ENCODE results near the gene HS1BP3.

HS1BP3 gene

GRCh38 chr2:20682167-20682920 lies 31.4 kb upstream of the HS1BP3 start:
- peaks cover 3% of the 10 kb centered on the region for H3K36me3 ChIP-seq (ENCODE audit: control insufficient read depth, insufficient read depth, low read length)
- H3K9ac ChIP-seq (ENCODE audit: low read depth, low read length): no peak overlapping the region
- H3K9me3 ChIP-seq (ENCODE audit: control insufficient read depth, insufficient read depth, low read length): no peaks in the 10 kb centered on the region
- no peaks in the 10 kb centered on the region for H3K27me3 ChIP-seq (ENCODE audit: control insufficient read depth, insufficient read depth, low read length)
- no peak overlapping the region for H3K4me3 ChIP-seq (ENCODE audit: low read depth, low read length)
- no peaks in the 10 kb centered on the region for H3K4me1 ChIP-seq (ENCODE audit: control insufficient read depth, insufficient read depth, low read length)

- peaks cover 3% of the 10 kb centered on the region for H3K36me3 ChIP-seq (ENCODE audit: control insufficient read depth, insufficient read depth, low read length)
These were observed 30.0 kb upstream of the HS1BP3 start for GRCh38 chr2:20680744-20681375.

GRCh38 chr2:20678780-20679179 lies 27.9 kb upstream of the HS1BP3 start:
- Histone ChIP-seq H3K4me3 (ENCODE audit: low read depth, low read length) (no peak overlapping the region), H3K4me1 (ENCODE audit: control insufficient read depth, insufficient read depth, low read length) (peaks cover 5% of the 10 kb centered on the region), H3K9me3 (ENCODE audit: control insufficient read depth, insufficient read depth, low read length) (no peaks in the 10 kb centered on the region), H3K36me3 (ENCODE audit: control insufficient read depth, insufficient read depth, low read length) (peaks cover 3% of the 10 kb centered on the region), H3K9ac (ENCODE audit: low read depth, low read length) (no peak overlapping the region), H3K27me3 (ENCODE audit: control insufficient read depth, insufficient read depth, low read length) (peaks cover 3% of the 10 kb centered on the region)

More at GRCh38 chr2:20680744-20681375, 30.0 kb upstream of the HS1BP3 start:
- Histone ChIP-seq H3K4me1 (ENCODE audit: control insufficient read depth, insufficient read depth, low read length) (peaks cover 2% of the 10 kb centered on the region), H3K27me3 (ENCODE audit: control insufficient read depth, insufficient read depth, low read length) (no peaks in the 10 kb centered on the region), H3K9ac (ENCODE audit: low read depth, low read length) (no peak overlapping the region), H3K9me3 (ENCODE audit: control insufficient read depth, insufficient read depth, low read length) (no peaks in the 10 kb centered on the region), H3K4me3 (ENCODE audit: low read depth, low read length) (no peak overlapping the region)

GRCh38 chr2:20678086-20678395 lies 27.1 kb upstream of the HS1BP3 start:
- H3K9me3 ChIP-seq (ENCODE audit: control insufficient read depth, insufficient read depth, low read length): no peaks in the 10 kb centered on the region
- H3K9ac ChIP-seq (ENCODE audit: low read depth, low read length): no peak overlapping the region
- peaks cover 3% of the 10 kb centered on the region for H3K36me3 ChIP-seq (ENCODE audit: control insufficient read depth, insufficient read depth, low read length)
- H3K4me3 ChIP-seq (ENCODE audit: low read depth, low read length): no peak overlapping the region
- peaks cover 8% of the 10 kb centered on the region for H3K4me1 ChIP-seq (ENCODE audit: control insufficient read depth, insufficient read depth, low read length)
- H3K27me3 ChIP-seq (ENCODE audit: control insufficient read depth, insufficient read depth, low read length): peaks cover 3% of the 10 kb centered on the region

GRCh38 chr2:20677301-20678085 lies 26.6 kb upstream of the HS1BP3 start:
- H3K36me3 ChIP-seq (ENCODE audit: control insufficient read depth, insufficient read depth, low read length): peaks cover 3% of the 10 kb centered on the region
- H3K9ac ChIP-seq (ENCODE audit: low read depth, low read length): no peak overlapping the region
- H3K27me3 ChIP-seq (ENCODE audit: control insufficient read depth, insufficient read depth, low read length): peaks cover 3% of the 10 kb centered on the region
- H3K9me3 ChIP-seq (ENCODE audit: control insufficient read depth, insufficient read depth, low read length): no peaks in the 10 kb centered on the region
- H3K4me1 ChIP-seq (ENCODE audit: control insufficient read depth, insufficient read depth, low read length): peaks cover 12% of the 10 kb centered on the region
- no peak overlapping the region for H3K4me3 ChIP-seq (ENCODE audit: low read depth, low read length)

GRCh38 chr2:20676353-20677215 lies 25.7 kb upstream of the HS1BP3 start:
- Histone ChIP-seq H3K9me3 (ENCODE audit: control insufficient read depth, insufficient read depth, low read length) (no peaks in the 10 kb centered on the region), H3K4me1 (ENCODE audit: control insufficient read depth, insufficient read depth, low read length) (peaks cover 15% of the 10 kb centered on the region), H3K9ac (ENCODE audit: low read depth, low read length) (no peak overlapping the region), H3K27me3 (ENCODE audit: control insufficient read depth, insufficient read depth, low read length) (peaks cover 5% of the 10 kb centered on the region), H3K36me3 (ENCODE audit: control insufficient read depth, insufficient read depth, low read length) (peaks cover 3% of the 10 kb centered on the region), H3K4me3 (ENCODE audit: low read depth, low read length) (no peak overlapping the region)

- Histone ChIP-seq H3K27me3 (ENCODE audit: control insufficient read depth, insufficient read depth, low read length) (peaks cover 11% of the 10 kb centered on the region), H3K36me3 (ENCODE audit: control insufficient read depth, insufficient read depth, low read length) (peaks cover 3% of the 10 kb centered on the region), H3K9me3 (ENCODE audit: control insufficient read depth, insufficient read depth, low read length) (no peaks in the 10 kb centered on the region), H3K9ac (ENCODE audit: low read depth, low read length) (no peak overlapping the region), H3K4me1 (ENCODE audit: control insufficient read depth, insufficient read depth, low read length) (peaks cover 15% of the 10 kb centered on the region), H3K4me3 (ENCODE audit: low read depth, low read length) (no peak overlapping the region)
These were observed 24.9 kb upstream of the HS1BP3 start for GRCh38 chr2:20675701-20676352.

GRCh38 chr2:20674974-20675679 lies 24.2 kb upstream of the HS1BP3 start:
- H3K36me3 ChIP-seq (ENCODE audit: control insufficient read depth, insufficient read depth, low read length): no peaks in the 10 kb centered on the region
- peaks cover 15% of the 10 kb centered on the region for H3K4me1 ChIP-seq (ENCODE audit: control insufficient read depth, insufficient read depth, low read length)
- no peaks in the 10 kb centered on the region for H3K9me3 ChIP-seq (ENCODE audit: control insufficient read depth, insufficient read depth, low read length)
- no peak overlapping the region for H3K9ac ChIP-seq (ENCODE audit: low read depth, low read length)
- peaks cover 14% of the 10 kb centered on the region for H3K27me3 ChIP-seq (ENCODE audit: control insufficient read depth, insufficient read depth, low read length)
- H3K4me3 ChIP-seq (ENCODE audit: low read depth, low read length): no peak overlapping the region

- Histone ChIP-seq H3K9me3 (ENCODE audit: control insufficient read depth, insufficient read depth, low read length) (no peaks in the 10 kb centered on the region), H3K27me3 (ENCODE audit: control insufficient read depth, insufficient read depth, low read length) (peaks cover 21% of the 10 kb centered on the region), H3K4me1 (ENCODE audit: control insufficient read depth, insufficient read depth, low read length) (peaks cover 15% of the 10 kb centered on the region)
These were observed 23.5 kb upstream of the HS1BP3 start for GRCh38 chr2:20674309-20674965.

GRCh38 chr2:20673686-20674308 lies 22.9 kb upstream of the HS1BP3 start:
- Histone ChIP-seq H3K4me1 (ENCODE audit: control insufficient read depth, insufficient read depth, low read length) (peaks cover 15% of the 10 kb centered on the region), H3K9me3 (ENCODE audit: control insufficient read depth, insufficient read depth, low read length) (no peaks in the 10 kb centered on the region), H3K9ac (ENCODE audit: low read depth, low read length) (no peak overlapping the region), H3K4me3 (ENCODE audit: low read depth, low read length) (no peak overlapping the region), H3K36me3 (ENCODE audit: control insufficient read depth, insufficient read depth, low read length) (no peaks in the 10 kb centered on the region), H3K27me3 (ENCODE audit: control insufficient read depth, insufficient read depth, low read length) (peaks cover 28% of the 10 kb centered on the region)

More at GRCh38 chr2:20674309-20674965, 23.5 kb upstream of the HS1BP3 start:
- Histone ChIP-seq H3K36me3 (ENCODE audit: control insufficient read depth, insufficient read depth, low read length) (no peaks in the 10 kb centered on the region), H3K4me3 (ENCODE audit: low read depth, low read length) (no peak overlapping the region), H3K9ac (ENCODE audit: low read depth, low read length) (no peak overlapping the region)
